HG03060 (cell line): Measurements from ENCODE around the gene RGS19.

Experiments used
- ATAC-seq: cut with Tn5 transposase; IDR thresholded peaks from one replicate; pipeline ENCODE4 v1.9.1; 2021; ENCODE audit warnings: low read depth, moderate number of reproducible peaks; ENCODE audit not compliant: unreplicated experiment

Gene RGS19

GRCh38 chr20:64037498-64038213 lies 41.7 kb downstream of the RGS19 start:
- no peak for ATAC-seq

DNA sequence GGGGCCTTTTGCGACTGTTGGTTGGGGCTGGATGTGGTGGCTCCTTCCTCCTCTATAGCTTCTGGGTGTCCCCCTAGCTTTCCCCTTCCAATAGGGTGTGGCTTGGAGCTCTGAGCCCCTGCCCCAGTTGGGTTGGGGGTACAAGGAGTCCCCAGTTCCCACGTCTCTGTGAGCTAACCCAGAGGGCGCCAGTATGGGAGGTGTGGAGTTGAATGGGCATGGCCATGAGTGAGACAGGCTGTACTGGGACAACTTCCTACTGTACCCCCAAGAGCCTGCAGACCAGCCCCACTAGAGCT lies 42.2 kb downstream of the RGS19 start:
- ATAC-seq = no peak

DNA sequence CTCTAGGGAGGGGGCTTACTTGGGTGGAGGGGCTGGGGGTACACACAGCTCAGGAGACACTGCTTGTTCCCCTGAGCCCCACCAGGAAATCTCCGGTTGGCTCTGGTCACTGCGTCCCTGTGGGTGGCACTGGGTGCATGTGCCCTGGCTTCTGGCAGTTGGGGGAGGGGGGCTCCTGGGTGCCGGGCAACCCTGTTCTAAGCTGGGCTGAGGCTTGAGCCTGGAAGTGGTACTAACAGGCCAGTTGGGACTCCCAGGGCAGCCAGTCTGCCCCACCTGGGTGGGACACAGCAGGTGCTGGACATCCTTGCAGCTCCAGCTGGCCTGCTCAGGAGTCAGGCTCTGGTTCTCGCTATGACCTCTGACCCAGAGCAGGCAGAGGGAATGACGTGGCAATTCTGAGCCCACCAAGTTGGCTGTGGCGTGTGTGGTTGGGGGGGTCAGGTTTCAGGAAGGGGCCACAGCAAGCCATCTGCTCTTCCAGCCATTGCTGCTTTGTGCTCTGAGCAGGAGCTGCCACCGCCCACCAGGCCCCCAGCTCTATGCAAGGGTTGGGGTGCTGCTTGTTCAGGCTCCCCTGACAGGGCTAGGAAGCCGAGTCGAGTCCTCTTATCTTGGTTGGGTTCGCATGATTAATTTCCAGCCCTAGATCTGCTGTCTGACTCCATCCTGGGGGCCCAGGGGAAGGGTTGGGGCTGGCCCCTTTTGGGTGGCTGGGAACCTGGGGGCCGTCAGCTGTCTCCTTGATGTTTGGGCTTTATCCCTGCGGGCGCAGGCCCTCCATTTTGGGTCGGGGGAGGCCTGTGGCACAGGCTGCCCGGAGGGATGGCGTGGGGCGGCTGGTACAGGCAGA lies 42.7 kb downstream of the RGS19 start:
- no peak for ATAC-seq

DNA sequence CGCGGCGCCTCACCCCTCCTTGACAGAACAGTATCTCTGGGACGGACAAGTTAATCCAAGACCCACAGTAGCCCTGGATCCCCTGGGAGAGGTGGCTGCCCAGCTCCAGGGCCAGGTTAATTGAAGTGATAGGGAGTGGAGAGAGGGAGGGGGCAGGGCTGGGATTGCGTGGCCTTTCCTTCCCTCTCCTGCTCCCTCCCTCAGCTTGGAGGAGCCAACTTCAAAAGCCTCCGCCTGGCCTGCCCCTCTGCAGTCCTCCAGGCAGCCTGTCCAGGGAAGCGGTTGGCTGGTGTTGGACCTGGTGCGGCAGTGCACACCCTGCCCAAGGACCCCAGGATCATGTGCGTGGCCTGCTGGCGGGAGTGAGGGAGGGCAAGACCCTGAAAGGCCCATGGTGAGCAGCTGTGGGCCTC lies 43.4 kb downstream of the RGS19 start, which contains the start of gene C20orf204:
C20orf204 (plus strand) TSS at position 250 of the 413 bp plus-strand sequence; CDS start at position 392, 142 bp downstream.
- no peak for ATAC-seq

DNA sequence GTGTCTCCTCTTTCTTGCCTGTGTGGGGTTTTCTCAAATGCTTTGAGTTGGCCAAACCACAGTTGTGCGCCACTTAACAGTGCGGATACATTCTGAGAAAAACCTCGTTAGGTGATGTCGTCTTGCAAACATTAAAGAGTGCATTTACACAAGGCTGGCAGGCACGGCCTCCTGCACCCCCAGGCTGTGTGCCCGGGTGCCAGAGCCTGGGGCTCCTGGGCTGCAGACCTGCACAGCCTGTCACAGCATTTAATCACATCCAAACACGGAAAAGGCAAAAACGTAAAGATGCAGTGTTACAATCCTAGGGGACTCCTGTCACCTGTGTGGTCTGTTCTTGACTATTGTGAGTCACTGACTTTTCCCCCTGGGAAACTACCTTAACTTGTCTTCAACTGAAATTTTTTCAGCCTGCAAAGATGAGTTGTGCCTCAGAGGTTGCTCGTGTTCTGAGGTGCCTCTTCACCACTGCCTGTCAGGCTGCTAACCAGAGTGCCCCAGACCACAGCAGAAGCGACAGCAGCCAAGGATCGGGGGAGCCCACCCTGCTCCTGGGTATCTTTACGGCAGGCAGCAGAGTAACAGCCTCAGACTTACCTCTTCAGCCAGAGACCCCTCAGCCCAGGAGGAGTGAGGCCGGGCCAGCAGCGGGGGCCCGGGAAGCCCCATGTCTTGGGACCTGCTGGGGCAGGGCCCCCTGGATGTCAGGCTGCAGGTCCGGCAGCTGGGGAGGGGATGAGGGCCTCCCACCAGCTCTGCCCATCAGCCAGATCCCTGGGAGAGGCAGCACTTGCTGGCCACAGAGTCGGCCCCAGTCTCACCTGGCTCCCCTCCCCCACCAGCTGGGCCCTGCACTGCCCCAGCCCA lies 44.0 kb downstream of the RGS19 start:
- no peak for ATAC-seq

GRCh38 chr20:64033981-64034493 lies 45.3 kb downstream of the RGS19 start:
- no peak for ATAC-seq

DNA sequence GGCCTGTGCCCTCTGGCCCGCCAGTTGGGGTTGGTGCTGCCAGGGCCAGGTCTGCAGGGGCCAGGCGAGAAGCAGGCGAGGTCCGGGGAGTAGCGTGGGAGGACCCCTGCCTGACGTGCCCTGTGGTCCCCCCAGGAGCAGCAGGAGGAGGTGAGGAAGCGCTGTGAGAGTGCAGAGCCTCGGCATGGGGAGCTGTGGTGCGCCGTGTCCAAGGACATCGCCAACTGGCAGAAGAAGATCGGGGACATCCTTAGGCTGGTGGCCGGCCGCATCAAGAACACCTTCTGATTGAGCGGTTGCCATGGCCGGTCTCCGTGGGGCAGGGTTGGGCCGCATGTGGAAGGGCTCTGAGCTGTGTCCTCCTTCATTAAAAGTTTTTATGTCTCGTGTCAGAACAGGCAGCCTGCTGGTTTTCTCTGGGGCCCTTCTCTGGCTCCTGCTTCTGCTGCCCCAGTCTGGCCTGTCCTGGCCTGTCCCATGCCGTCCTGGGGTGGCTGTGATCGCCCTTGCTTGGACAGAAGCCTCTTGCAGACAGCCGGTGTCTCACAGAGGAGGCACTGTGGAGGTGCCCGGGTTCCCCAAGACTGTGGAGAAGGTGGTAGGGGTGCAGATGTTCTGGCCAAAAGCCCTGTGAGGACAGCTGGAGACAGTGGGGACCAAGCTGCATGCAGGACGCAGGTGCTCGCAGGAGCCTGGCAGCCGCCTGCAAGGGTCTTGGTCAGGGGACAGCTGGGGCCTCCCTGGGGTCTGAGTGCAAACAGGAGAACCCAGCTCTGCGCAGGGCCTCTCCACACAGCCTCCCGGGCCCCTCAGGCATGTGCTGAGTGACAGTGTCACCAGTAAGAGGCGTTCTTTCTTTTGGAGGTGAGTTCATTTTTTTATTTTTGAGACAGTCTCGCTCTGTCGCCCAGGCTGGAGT lies 46.4 kb downstream of the RGS19 start:
- ATAC-seq = no peak

- ATAC-seq = no peak
Measured at GRCh38 chr20:64031822-64032314, 47.5 kb downstream of the RGS19 start.

- no peak for ATAC-seq
Measured at GRCh38 chr20:64030371-64031134, 48.8 kb downstream of the RGS19 start.

- ATAC-seq = no peak
Measured at GRCh38 chr20:64029293-64030117, 49.8 kb downstream of the RGS19 start.

GRCh38 chr20:64027981-64028685 lies 51.2 kb downstream of the RGS19 start:
- ATAC-seq = no peak

DNA sequence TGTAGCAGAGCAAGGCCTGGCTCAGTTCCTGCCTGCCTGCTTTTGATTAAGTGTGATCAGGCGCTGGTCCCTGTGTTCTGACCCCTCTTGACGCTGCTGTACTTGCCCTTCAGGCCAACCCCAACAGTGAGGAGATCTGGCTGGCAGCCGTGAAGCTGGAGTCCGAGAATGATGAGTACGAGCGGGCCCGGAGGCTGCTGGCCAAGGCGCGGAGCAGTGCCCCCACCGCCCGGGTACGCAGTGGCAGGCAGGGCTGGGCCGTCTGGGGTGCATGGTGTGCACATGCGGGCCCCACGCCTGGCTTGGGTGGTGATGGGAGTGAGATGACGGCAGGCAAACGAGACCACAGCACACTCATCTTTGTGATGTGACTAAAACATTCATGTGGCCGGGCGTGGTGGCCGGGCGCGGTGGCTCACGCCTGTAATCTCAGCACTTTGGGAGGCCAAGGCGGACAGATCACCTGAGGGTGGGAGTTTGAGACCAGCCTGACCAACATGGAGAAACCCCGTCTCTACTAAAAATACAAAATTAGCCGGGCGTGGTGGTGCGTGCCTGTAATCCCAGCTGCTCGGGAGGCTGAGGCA lies 53.4 kb downstream of the RGS19 start:
- no peak for ATAC-seq

DNA sequence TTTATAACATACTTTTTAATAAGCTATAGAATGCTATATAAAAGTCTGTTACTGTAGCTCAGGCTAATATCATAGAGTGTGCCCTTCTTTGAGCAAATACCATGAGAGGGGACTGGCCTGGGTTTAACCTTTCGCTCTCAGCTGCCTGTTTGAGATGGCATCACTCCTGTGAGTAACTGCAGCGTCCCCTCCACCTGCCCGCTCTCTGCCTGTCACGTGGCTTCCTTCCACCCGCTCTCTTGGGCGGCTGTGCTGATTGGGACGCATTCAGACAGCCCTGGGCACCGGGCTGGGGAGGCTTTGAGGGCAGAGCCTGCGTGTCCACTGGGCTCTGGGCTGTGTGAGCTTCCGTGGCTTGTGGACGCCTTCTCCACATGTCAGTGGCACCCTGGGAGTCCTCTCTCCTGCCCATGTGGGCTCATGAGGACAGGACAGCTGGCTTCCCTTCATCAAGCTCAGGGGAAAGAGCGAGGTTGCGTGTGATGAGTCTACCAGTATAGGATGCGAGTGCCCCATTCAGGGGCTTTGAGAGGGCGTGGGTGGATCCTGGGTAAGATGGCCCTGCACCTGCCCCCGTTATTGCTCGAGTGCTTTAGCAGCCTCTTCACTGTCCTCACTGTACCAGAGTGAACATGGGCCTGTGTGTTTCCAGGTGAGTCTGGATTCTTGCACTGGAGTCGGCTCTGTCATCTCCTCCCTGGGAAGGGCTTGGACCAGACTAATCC lies 54.1 kb downstream of the RGS19 start:
- no peak for ATAC-seq

DNA sequence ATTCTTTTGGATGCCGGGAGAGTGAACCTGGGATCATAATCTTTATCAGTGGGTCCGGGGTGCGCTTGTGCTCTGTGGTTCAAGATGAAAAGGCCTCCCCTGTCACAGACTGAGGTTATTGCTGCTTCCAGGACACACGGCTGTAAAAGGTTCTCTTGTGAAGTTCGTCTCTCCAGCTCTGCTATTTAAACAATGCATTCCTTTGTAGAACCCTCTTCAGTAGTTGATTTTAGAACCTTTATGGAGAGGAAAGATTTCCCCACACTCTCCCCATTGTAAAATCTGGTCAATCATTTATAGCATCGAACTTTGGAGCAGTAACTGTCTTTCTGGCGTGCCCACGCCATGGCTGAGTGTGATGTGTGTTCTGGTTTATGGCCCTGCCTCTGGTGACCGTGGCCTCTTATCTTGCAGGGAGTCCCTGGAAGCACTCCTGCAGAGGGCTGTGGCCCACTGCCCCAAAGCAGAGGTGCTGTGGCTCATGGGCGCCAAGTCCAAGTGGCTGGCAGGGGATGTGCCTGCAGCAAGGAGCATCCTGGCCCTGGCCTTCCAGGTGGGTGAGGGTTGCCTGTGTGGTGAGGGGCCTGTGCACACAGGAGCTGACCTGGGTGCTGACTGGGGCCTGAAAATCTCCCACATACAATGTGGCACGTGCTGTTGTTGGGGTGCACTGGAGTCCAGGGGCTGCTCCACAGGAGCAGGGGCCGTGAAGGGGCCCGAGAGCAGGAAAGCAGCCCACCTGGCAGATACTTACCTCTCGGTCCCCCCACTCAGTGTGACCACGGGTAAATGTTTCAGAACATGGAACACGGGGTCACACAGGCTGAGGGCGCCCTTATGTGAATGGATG lies 55.0 kb downstream of the RGS19 start:
- ATAC-seq = no peak

DNA sequence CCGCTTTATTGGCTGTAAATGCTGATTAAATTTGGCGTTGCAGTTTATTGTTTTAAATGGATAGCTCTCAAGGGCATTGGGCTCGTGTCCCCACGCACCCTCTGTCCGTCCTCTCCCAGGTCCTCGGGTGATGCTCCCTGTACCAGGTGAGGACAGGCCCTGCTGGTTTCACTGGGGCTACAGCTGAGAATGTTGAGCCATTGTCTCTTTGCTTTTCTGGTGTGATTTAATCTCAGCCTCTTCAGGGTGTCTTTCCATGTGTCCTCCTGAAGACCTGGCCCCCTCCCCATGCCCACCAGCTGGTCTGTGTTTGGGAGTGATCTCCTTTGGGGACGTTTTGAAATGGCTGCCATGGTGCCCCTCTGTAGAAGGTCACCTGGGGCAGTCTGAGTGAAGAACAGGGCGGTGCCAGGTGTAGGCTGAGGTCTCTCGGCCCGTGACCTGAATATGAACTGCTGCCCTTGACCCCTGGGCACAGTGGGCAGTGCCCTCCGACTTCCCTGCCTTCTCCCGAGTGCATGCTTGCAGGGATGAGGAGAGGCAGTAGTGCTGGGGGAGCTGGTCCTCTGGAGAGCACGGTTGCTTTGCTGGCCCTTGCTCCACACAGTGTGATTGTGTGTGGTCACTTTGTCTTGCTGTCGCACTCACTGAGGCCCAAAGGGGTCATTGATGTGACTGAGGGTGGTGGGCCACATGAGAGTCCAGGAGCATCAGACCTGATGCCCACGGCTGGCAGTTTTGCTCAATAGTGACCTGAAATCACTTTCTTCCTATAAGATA lies 55.8 kb downstream of the RGS19 start:
- no peak for ATAC-seq
